GM21390 (cell line): ENCODE measurements around the gene STX17.

Source experiments
- ATAC-seq: cut with Tn5 transposase; IDR thresholded peaks from one replicate; pipeline ENCODE4 v1.9.1; 2021; ENCODE audit not compliant: unreplicated experiment

The STX17 gene

GRCh38 chr9:99905833-99906402 lies 536 bp upstream of the STX17 start:
- no peak for ATAC-seq

- no peak for ATAC-seq
These were observed 716 bp downstream of the STX17 start for GRCh38 chr9:99907208-99907532.

- no peak for ATAC-seq
These were observed 5.1 kb downstream of the STX17 start for GRCh38 chr9:99911600-99911999.

GRCh38 chr9:99916650-99917049 lies 10.2 kb downstream of the STX17 start:
- no peak for ATAC-seq

- no peak for ATAC-seq
These were observed 11.7 kb downstream of the STX17 start for GRCh38 chr9:99918134-99918533.

- ATAC-seq, result no peak
These were observed 13.5 kb downstream of the STX17 start for GRCh38 chr9:99919930-99920329.

- ATAC-seq, result no peak
These were observed 15.6 kb downstream of the STX17 start for GRCh38 chr9:99921875-99922710.

GRCh38 chr9:99922711-99923030 lies 16.2 kb downstream of the STX17 start:
- no peak for ATAC-seq

- ATAC-seq, result no peak
These were observed 19.1 kb downstream of the STX17 start for GRCh38 chr9:99925541-99925940.

- ATAC-seq, result no peak
These were observed 23.2 kb downstream of the STX17 start for GRCh38 chr9:99929652-99930051.

- ATAC-seq, result no peak
These were observed 24.8 kb downstream of the STX17 start for GRCh38 chr9:99931155-99931840.

- no peak for ATAC-seq
These were observed 30.6 kb downstream of the STX17 start for GRCh38 chr9:99936947-99937587.

GRCh38 chr9:99947395-99947794 lies 40.9 kb downstream of the STX17 start:
- no peak for ATAC-seq

- no peak for ATAC-seq
These were observed 42.0 kb downstream of the STX17 start for GRCh38 chr9:99948482-99948881.

GRCh38 chr9:99948896-99949295 lies 42.4 kb downstream of the STX17 start:
- ATAC-seq, result no peak

- no peak for ATAC-seq
These were observed 47.5 kb downstream of the STX17 start for GRCh38 chr9:99953861-99954507.

- ATAC-seq, result peak; percentile 69
These were observed 48.4 kb downstream of the STX17 start for GRCh38 chr9:99954819-99955218.

GRCh38 chr9:99955606-99956005 lies 49.2 kb downstream of the STX17 start:
- no peak for ATAC-seq

GRCh38 chr9:99962680-99963261 lies 56.3 kb downstream of the STX17 start:
- ATAC-seq, result no peak

- no peak for ATAC-seq
These were observed 57.9 kb downstream of the STX17 start for GRCh38 chr9:99964336-99964735.

- no peak for ATAC-seq
These were observed 59.5 kb downstream of the STX17 start for GRCh38 chr9:99966001-99966400.
